ENCODE data around the gene TICRR.

The TICRR gene

DNA sequence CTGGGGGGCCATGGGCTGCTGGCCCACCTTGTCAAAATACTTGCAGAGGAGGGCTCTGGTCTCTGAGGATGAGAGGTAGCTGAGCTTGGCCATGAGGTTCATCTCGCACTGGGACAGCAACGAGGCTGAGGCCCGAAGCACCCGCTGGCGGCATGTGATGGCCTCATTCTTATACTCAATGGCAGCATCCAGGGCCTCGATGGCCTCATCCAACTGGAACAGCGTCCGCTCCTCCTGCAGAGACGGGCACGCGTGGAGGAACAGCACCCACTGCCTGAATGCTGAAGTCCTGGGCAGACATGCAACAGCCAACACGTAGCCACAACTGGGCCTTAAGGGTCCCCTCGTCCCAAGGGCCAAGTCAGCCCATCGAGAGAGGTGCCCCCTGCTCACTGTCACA, 55.0 kb downstream of the TICRR start:
- DNase-seq, result no peak

DNA sequence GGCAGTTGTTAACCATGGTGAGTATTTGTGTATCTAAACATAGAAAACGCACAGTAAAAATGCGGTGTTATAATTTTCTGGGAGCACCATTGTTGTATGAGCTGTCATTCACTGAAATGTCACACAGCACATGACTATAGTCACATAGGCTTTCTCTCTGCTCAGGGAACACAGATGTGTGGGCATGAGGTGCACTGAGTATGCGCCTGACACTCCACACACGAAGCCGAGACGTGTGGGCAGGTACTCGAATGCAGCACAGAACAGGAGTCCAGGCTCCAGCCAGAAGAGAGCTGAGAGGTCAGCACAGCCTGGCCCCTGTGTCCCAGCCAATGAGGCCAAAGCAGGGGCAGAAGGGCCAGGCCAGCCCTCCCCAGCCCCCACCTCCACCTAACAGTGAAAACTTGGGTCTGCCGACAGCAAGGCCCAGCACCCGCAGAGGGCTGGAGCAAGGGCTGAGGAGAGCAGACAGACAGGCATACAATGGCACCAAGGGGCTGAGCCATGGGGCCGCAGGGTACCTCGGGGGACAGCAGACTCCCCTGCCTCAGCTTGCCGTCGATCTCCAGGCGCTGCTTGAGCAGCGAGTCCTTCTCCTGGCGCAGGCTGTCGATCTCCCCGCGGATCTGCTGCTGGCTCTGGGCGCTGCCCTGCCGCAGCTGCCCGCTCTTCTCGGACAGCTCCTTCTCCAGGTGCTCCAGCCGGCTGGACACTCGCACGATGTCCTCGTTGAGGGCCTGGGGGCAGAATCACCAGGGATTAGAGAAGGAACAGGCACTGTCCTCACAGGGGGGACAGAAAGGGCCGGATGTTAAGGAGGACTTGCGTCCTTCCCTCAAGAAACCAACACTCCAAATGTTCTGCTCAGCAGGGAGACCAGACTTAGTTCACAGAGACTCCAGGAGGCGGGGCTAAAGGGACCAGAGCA, 56.0 kb downstream of the TICRR start:
- no peak for DNase-seq

DNA sequence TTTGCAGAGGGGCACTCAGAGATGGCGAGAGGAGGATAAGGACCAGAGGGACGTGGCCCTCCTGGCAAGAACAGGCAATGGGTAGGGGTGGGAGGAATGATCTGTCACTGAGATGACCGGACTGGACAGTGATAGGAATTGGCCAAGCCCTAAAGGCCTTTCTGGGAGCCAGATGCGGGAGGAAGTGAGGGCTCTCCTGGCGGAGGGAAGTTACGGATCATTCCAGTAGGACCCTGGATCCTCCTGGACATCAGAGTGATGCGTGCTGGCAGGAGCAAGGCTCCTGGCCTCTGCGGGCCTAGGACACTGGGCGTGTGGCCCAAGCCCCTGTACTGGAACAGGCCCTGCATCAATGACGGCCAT, 56.6 kb downstream of the TICRR start:
- DNase-seq, result no peak

DNA sequence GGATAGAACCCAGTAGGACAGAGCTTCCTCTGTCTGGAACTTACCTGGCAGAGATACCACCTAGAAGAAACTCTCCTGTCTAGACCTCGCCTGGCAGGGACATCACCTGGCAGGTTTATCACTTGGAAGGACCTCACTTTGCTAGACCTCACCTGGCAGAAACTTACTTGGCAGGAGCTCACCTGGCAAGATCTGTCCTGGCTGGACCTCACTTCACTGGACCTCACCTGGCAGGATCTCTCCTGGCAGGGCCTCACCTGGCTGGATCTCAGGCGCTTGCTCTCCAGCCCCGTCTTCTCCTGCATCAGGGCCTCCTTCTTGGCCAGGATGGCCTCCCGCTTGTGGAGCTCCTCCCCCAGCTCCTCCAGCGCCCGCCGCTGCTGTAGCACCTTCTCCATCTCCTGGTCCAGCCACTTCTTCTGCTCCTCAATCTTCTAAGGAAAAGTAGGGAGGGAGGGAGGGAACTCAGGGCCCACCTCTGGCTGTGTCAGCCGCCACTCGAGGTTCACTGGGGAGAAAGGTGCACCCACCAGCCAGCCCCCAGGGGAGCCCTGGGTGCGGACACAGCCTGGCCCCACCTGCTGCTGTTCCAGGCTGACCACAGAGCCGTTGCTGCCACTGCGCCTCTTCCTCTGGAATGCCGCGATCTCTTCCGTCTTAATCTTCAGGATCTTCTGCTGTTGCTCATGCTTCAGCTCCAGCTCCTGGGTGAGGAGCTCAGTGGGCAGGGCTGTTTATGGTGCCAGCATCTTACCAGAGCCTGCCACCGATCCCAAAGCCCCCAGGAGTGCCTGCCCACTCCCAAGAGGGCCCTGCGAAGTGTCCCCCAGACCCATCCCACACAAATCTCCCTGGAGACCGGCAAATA, 57.5 kb downstream of the TICRR start:
- no peak for DNase-seq

DNA sequence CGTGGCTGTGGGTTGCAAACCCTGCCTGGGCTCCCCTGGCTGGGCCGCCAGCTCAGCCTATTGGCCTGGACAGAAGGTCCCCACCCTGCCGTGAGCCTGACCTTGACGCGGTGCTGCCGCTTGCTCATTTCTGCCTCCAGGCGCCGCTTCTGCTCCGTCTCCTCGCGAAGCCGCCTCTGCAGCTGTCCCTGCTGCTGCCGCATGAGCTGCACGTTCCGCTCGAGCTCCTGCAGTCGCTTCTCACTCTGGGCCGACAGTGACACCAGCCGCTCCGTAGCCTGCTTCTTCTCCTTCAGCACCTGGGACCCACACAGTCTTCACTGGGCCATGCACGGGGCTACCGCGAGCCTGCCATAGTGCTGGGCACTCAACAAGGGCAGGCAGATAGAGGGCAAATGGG, 58.3 kb downstream of the TICRR start:
- no peak for DNase-seq

DNA sequence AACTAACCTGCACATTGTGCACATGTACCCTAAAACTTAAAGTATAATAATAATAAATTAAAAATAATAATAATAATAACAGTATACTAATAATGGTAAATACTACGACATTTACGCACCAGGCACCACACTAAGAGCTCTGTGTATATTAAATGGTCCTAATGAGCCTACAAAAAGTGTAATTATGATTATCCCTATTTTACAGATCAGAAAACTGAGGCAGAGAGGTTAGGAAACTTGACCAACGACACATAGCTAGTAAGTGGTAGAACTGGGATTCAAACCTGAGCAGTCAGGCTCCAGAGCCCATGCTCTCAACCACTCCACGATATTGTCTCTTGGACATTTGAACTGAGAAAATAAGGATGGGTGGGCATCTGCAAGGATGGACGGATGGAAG, 65.0 kb downstream of the TICRR start:
- no peak for DNase-seq

DNA sequence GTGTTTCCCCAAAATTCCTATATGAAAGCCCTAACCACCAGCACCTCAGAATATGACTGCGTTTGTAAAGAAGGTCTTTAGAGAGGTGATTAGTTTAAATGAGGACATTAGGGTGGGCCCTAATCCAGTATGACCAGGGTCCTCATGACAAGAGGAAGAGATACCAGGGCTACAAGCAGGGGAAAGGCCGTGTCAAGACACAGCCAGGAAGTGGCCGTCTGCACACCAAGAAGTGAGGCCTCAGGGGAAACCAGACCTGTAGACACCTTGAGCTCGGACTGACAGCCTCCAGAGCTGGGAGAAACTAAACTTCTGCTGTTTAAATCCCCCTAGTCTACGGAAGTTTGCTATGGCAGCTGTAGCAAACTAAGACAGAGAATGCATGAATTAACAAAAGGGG, 65.8 kb downstream of the TICRR start:
- DNase-seq, result no peak

DNA sequence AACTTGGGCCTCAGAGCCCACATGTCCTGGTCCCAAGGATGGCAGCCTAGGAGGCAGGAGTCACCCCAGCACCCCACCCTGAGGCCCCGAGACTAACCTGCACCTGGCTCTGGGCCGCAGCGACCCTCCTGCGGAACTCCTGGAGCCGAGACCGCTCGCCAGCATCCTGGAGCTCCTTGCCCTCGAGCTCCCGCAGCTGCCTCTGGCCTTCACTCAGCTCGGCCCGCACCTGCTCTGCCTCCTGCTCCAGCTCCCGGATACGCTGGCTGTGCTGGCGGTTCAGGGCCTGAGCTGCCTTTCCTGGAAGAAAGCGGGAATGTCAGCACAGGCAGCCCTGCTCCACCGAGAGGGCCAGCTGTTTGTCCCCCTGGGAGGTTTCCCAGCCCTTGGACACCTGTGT, 66.8 kb downstream of the TICRR start:
- DNase-seq, result no peak

DNA sequence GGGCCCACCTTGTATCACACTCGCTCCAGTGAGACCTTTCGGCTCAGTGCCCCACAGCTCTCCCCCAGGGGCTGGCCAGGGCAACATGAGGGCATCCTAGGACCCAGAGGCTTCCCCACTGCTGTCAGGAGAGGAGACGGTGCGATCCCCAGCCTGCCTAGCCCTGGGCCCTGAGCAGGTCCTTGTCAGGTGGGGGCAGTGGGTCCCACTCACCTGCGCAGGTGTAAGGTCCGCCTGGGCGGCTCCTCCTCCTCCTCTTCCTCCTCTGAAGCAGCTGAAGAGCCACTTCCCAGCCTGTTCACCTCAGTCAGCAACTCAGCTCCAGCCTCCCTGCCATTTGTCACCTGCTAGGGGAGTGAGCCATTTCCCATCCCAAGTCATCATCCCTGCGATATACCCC, 70.4 kb downstream of the TICRR start:
- no peak for DNase-seq

DNA sequence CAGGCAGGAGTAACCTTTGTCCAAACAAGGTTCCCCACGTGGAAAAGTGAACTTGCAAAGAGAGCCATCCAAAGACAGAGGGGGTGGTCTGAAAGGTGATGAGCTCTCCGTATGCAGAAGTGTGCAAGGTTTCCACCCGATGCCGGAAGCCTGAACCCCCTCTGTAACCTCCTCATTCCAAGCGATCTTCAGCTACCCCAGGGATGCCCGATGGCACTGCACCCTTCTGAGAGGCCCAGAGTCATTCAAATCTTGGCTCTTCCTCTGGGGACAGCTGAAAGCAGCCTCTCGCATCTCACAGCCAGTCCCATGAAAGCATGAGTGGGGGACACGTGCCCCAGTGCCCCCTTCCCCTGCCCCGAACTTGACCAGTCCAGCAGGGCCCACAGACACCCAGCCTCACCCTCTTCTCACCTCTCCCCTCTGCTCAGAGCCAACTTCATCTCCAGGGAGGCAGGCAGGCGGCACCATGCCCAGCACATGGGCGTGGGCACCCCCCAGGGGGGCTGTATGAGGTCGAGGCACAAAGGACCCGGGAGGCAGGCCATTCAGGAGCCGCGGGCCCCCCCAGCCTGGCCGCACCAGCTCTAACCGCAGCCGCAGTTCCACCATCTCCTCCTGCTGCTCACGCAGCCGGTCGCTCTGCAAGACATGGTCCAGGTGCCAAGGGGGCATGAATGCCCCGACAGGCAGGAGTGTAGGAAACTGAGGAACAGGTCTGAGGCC, 71.3 kb downstream of the TICRR start:
- DNase-seq, result no peak

DNA sequence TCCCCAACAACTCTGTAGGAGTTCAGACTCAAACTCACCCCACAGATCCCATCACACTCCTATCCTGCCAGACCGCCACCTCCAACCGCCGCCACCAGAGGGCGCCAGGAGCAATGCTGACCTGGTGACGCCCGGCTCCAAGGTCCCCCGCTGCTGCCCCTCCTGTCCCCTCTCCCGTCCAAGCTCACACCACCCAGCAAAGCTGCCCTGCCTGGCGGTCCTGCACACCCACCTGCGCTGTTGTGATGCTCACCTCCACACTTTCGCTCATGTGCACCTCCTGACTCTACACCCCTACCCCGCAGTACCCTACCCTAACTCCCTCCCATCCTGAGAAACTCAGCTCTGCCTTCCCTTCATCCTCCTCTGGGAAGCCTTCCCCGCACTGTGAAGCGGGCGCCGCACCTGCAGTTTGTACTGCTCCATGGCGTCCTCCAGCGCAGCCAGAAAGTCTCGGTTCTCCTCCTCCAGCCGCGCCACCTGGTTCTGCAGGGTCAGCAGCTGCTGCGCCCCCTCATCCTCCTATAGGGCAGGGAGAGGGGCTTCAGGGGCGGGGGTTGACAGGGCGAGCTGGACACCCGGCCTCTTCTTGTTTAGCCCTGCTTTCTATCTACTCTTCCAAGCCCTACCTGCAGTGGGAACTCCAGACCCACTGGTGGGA, 72.1 kb downstream of the TICRR start:
- peak; percentile 59 to 84 (median 70) for DNase-seq

DNA sequence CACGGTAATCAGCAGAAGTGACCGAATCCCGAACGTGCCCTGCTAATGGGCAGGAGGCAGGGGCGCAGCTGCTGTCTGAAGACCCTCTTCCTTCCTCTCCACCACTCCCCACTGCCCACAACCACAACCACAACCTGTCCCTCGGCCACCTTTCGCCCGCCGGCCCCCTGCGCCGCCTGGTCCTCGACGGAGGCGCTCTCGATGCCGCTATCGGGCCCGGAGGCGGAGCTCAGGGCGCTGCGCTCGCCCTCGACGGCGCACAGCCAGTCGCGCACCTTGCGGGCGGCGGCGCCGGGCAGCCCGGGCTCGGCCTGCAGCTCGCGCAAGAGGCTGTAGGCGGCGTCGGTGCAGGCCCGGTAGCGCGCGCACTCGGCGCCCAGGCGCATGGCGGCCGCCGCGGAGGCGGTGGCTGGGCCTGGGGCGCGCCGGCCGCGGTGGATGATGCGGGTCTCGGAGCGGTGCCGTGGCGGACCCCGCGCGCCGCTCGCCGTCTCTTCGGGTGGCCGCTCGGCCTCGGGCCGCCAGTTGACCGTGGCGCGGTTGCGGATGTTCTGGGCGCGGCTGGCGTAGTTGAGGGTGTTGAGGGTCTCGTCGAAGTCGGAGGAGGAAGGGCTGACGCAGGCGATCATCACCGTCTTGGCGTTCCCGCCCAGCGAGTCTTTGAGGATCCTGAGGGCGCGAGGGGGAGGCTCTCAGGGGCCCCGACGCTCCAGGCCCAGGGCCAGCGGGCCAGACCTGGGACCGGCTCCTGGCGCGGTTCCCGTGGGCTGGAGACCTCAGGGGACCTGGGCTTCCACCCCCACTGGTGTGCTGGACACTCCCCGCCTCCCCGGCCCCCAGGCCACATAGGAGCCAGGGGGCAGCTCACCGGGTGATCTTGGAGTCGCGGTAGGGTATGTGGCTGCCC, 73.1 kb downstream of the TICRR start:
- no peak for DNase-seq

DNA sequence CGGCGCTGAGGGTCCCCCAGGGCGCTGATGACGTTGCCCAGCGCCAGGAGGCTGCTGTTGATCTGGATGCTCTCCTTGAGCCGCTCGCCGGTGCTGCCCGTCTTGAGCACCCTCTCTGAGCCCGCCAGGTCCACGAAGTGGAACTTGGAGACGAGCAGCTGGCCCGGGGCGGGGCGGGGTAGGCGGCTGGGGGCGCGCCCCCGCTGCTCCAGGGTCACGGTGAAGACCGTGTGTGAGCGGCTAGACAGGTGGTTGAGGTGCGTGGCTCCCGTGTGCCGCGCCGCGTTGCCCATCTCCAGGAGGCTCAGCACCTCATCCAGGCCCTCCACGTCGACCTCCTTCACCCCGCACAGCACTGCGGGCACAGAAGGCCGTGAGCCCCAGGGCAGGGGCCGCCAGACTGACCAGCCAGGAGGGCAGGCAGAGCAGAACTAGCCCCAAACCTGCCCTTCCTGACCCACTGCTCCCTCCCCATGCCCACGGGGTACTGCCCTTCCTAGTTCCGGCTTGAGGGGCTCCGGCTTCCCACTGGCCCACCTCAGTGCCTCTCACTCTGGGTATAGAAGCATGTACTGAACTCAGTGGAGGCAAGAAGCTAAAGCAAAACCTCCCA, 73.8 kb downstream of the TICRR start:
- DNase-seq, result no peak

DNA sequence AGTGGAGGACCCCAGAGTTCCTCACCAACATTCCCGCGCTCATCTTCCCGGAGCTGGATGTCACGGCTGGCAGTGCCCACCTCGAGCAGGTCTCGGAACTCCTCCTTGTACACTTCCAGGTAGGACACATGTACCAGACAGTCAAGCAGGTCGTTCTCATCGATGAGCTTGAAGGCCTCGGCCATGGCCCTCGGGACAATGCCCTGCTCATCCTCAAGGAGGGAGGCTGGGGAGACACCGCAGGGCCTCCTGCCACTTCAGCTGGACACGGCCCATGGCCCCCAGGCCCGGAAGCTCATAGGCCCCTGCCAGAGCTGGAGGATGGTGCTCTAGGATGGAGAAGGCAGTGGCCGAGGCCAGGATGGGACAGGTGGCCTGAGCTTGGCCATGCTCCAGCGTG, 74.4 kb downstream of the TICRR start:
- no peak for DNase-seq

DNA sequence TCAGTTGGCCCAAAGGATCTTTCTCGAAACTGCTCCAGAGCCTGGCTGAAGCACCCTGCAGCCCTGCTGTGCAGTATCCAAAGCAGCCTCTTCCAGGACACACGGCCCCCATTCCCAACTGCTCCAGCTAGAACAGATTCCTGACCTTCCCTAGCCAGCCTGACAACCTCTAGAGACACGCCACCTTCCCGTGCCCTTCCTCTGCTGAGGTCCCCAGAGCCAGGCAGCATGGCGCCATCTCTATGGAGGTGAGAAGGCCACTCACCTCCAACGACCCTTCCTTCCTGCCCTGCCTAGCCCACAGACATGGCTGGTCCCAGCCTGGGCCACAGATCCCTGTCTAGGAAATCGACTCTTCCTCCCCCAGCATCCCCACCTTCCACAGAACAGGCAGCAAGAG, 76.9 kb downstream of the TICRR start:
- no peak for DNase-seq

DNA sequence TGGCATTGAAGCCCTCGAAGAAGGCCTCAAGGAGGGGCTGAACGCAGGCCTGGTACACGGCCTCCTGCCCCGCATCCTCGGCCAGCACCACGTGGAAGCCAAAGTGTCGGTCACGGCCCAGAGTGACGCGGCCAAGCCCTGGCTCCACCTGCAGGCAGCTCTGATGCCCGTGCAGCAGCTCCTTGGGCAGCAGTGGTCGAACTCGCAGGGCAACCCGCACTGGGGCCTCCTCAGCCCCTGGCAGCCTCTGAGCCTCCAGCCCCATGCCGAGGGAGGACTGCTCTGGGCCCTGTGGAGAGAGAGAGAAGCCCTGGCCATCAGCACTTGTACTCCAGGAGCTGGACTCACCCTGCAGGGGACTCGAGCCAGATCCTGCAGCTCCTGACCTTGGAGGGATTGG, 77.4 kb downstream of the TICRR start:
- DNase-seq, result no peak

DNA sequence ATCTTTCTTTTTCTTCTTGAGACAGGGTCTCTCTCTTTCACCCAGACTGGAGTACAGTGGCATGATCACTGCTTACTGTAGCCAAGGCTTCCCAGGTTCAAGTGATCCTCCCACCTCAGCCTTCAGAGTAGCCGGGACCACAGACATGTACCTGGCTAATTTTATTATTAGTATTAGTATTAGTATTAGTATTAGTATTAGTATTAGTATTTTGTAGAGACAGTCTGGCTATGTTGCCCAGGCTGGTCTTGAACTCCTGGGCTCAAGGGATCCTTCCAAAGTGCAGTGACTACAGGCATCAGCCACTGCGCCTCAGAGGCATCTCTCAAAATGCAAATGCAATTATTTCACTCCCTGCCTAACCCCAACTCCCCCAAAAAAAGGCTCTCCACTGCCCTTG, 78.3 kb downstream of the TICRR start:
- DNase-seq, result no peak

DNA sequence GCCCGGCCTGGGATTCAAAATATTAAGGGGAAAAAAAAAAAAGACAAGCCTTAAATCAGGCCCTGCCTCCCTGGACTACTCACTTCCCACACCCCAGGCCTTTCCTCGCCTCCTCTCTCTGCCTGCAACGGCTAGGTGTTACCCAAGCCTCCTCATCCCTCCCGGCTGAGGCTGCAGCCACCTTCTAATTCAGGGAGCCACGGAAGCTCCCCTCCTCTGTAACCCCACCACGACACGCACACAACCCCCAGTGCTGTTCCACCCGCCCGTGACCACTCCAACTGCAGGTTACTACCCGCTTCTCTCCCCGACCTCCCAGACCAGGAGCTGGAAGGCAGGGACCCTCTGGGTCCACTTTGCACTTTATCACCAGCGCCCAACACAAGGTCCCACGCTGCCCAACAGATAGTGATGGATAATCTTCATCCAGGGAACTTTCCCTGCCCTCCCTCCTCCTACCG, 79.1 kb downstream of the TICRR start:
- peak in 1 of 3 donors; percentile 2 for DNase-seq

DNA sequence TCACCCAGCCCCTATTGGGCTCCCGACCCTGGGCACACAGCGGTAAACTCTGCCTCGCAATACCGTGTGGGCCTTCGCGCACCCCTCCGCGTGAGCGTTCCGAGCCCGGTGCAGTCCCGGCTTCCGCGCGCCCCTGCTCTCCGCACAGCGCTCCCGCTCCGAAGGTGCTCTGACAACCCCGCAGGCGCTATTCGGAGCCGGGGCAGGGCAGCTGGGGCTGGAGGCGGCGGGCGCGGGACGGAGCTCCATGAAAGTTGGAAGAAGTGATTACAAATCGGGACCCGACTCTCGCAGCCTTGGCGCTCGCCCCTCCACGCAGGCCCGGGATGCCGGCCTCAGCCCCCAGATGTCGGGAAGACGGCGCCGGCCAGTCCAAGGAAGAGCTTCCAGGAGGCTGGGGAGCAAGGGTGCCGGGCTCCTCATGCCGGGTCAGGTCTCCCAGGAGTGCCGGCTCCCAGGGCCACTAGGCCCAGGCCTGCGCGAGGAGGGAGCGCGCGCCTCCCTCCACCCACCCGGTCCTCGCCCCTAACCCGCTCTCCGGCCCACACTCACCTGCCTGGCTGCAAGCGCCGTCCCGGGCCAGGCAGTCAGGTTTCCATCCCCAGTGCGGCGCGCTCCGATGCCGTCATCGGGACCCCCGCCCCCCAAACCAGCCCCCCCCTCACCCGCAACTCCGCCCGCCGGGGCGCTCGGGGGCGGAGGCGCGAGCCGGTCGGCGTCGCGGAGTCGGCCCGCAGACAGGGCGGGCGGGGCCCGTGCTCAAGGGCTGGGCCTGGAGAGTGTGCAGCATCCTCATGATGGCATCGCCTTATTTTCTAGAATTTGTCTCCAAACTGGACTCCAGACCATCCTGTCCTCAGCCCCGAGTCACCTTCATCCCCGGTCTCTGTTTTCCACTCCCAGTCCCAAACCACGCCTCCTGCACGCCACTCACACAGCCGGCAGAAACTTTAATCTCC, 79.9 kb downstream of the TICRR start, which contains the start of gene KIF7:
Gene KIF7 (minus strand): TSS at position 621 of the 959 bp plus-strand sequence. CDS start 2,537 bp downstream, outside the sequence.
- DNase-seq, result peak in 2 of 3 donors; percentile 24 to 38

All from suppressor macrophage treated with lipopolysaccharide for 1 hour (primary cell).